GM12878 (cell line): ENCODE results near the gene ANKRD34A. TPM values are rescaled to one million over a fixed set of nuclear protein-coding genes. Genes with fewer than 3 reads are reported as not detected.

ENCODE experiments used
- ATAC-seq: fragments of 200-7000 bp; cut with Tn5 transposase; 3 replicates; pipeline ENCODE4 v1.9.1; 2020; ENCODE audit warnings: mild to moderate bottlenecking, moderate library complexity
- BruUV-seq: library from RNA; stranded (reverse); fragments of 400-500 nt; replicated peaks from 2 replicates; lab custom pipeline; 2021; lab: Mats Ljungman, UMichigan
- CTCF ChIA-PET: fragments of 300-600 bp; sonication (Branson Sonifier 250); formaldehyde crosslinking; extraction: SDS; loops from one replicate; lab custom pipeline; 2021; ENCODE audit warnings: inconsistent platforms; lab: Yijun Ruan, JAX
- POLR2A ChIA-PET: fragments of 350-600 bp; formaldehyde crosslinking; extraction: SDS; loops from one replicate; lab custom pipeline; 2021; ENCODE audit warnings: inconsistent platforms; lab: Charles Lee
- RAD21 ChIA-PET: fragments of 300-600 bp; sonication (Branson Sonifier 250); formaldehyde crosslinking; loops from one replicate; lab custom pipeline; 2023; ENCODE audit warnings: antibody characterized with exemption; ENCODE audit not compliant: unreplicated experiment; lab: Charles Lee
- SMC1A ChIA-PET: fragments of 300-600 bp; sonication (Branson Sonifier 250); formaldehyde crosslinking; loops from one replicate; lab custom pipeline; 2023; ENCODE audit not compliant: unreplicated experiment, uncharacterized antibody; lab: Charles Lee
- DNase-seq: peaks from one replicate; pipeline ENCODE4 v3.0.0-alpha.2; 2011; ENCODE audit warnings: low read depth, low spot score
- FAIRE-seq: peaks from 3 replicates; lab custom pipeline; 2011; peaks lifted over from hg19 to GRCh38; lab: Jason Lieb, UNC
- H2AFZ ChIP-seq: 2 replicates; pipeline ENCODE4 v1.6.0; 2011; ENCODE audit warnings: low read depth, low read length, control low read depth; ENCODE audit not compliant: control insufficient read depth
- H3K27ac ChIP-seq: 2 replicates; pipeline ENCODE4 v1.5.1; 2011; ENCODE audit warnings: control low read depth; ENCODE audit not compliant: control insufficient read depth, insufficient read depth
- H3K27me3 ChIP-seq, 2 experiments: replicated peaks in 1 of 2; 2 replicates each; pipeline versions ENCODE4 v1.6.0 to v1.6.1; 2011; ENCODE audit warnings: low read length in 1 of 2; ENCODE audit not compliant: control insufficient read depth in 2 of 2, insufficient read depth in 2 of 2
- H3K36me3 ChIP-seq, 2 experiments: 2 replicates each; pipeline ENCODE4 v1.5.1; 2011; ENCODE audit warnings: low read length in 1 of 2; ENCODE audit not compliant: control insufficient read depth in 2 of 2, insufficient read depth in 2 of 2
- H3K4me1 ChIP-seq: 2 replicates; pipeline ENCODE4 v1.6.1; 2011; ENCODE audit warnings: mild to moderate bottlenecking, low read length, moderate library complexity, mixed read lengths; ENCODE audit not compliant: control insufficient read depth, insufficient read depth
- H3K4me2 ChIP-seq: 2 replicates; pipeline ENCODE4 v1.6.0; 2011; ENCODE audit warnings: control low read depth; ENCODE audit not compliant: control insufficient read depth, insufficient read depth
- H3K4me3 ChIP-seq: fragments of 200-600 bp; sonication (generic); 2 replicates; pipeline ENCODE4 v1.5.1; 2016
- H3K79me2 ChIP-seq: 2 replicates; pipeline ENCODE4 v1.6.0; 2011; ENCODE audit warnings: low read length; ENCODE audit not compliant: control insufficient read depth, insufficient read depth
- H3K9ac ChIP-seq: 2 replicates; pipeline ENCODE4 v1.8.0; 2011; ENCODE audit warnings: low read length, control low read depth, mixed read lengths; ENCODE audit not compliant: control insufficient read depth, insufficient read depth
- H3K9me3 ChIP-seq: replicated peaks from 3 replicates; pipeline ENCODE4 v1.5.1; 2011; ENCODE audit warnings: mild to moderate bottlenecking, low read length; ENCODE audit not compliant: control insufficient read depth, insufficient read depth
- H4K20me1 ChIP-seq: 2 replicates; pipeline ENCODE4 v1.6.0; 2011; ENCODE audit not compliant: control insufficient read depth, insufficient read depth
- EGR1 ChIP-seq, 2 experiments: IDR thresholded peaks; 1 replicate in 1 of 2; 2 replicates in 1 of 2; pipeline ENCODE4 v1.6.1; 2011 to 2012; ENCODE audit warnings: low read depth in 2 of 2, low read length in 2 of 2, borderline replicate concordance in 1 of 2, mild to moderate bottlenecking in 1 of 2, moderate library complexity in 1 of 2
- FOS ChIP-seq: IDR thresholded peaks from 3 replicates; pipeline ENCODE4 v1.6.1; 2011; ENCODE audit warnings: borderline replicate concordance; ENCODE audit not compliant: insufficient read length; ENCODE audit errors: extremely low read depth
- HCFC1 ChIP-seq: fragments of 150-350 bp; IDR thresholded peaks from 2 replicates; pipeline ENCODE4 v1.6.1; 2014; ENCODE audit warnings: low read length
- MXI1 ChIP-seq: fragments of 150-350 bp; IDR thresholded peaks from 2 replicates; pipeline ENCODE4 v1.6.1; 2011; ENCODE audit warnings: low read depth, mild to moderate bottlenecking, inconsistent platforms, low read length, improper control_type of control experiment
- MYB ChIP-seq: fragments of 150-350 bp; IDR thresholded peaks from 2 replicates; pipeline ENCODE4 v1.6.1; 2014; ENCODE audit warnings: mild to moderate bottlenecking, low read depth, low read length, borderline replicate concordance
- NR2C1 ChIP-seq: fragments of 450-650 bp; IDR thresholded peaks from 2 replicates; pipeline ENCODE4 v1.6.1; 2017; ENCODE audit warnings: antibody characterized with exemption, mild to moderate bottlenecking, moderate library complexity
- NR2C2 ChIP-seq: IDR thresholded peaks from 2 replicates; pipeline ENCODE4 v1.6.1; 2011; ENCODE audit warnings: borderline replicate concordance, low read depth; ENCODE audit not compliant: control insufficient read depth, insufficient read length
- POU2F2 ChIP-seq: IDR thresholded peaks from 3 replicates; pipeline ENCODE4 v1.6.1; 2011; ENCODE audit warnings: low read depth, mild to moderate bottlenecking, low read length, borderline replicate concordance
- RFX5 ChIP-seq: IDR thresholded peaks from 2 replicates; pipeline ENCODE4 v1.6.1; 2011; ENCODE audit warnings: low read depth, low read length, improper control_type of control experiment
- SMARCA5 ChIP-seq: fragments of 450-650 bp; IDR thresholded peaks from 2 replicates; pipeline ENCODE4 v1.6.1; 2017; ENCODE audit warnings: mild to moderate bottlenecking
- SMC3 ChIP-seq: IDR thresholded peaks from 2 replicates; pipeline ENCODE4 v1.6.1; 2011; ENCODE audit warnings: low read length, improper control_type of control experiment, borderline replicate concordance
- STAT3 ChIP-seq: IDR thresholded peaks from 2 replicates; pipeline ENCODE4 v1.6.1; 2011; ENCODE audit warnings: low read depth, low read length, improper control_type of control experiment
- ZNF207 ChIP-seq: fragments of 450-650 bp; IDR thresholded peaks from 2 replicates; pipeline ENCODE4 v1.6.1; 2014; ENCODE audit warnings: antibody characterized with exemption, mild to moderate bottlenecking, borderline replicate concordance
- ZNF24 ChIP-seq: fragments of 450-650 bp; IDR thresholded peaks from 2 replicates; pipeline ENCODE4 v1.6.1; 2017; ENCODE audit warnings: antibody characterized with exemption, mild to moderate bottlenecking
- WGBS: methylation state at CpG from one replicate; pipeline ENCODE4 v1.1.6; 2016; ENCODE audit warnings: low lambda C conversion rate; ENCODE audit not compliant: insufficient replicate concordance, insufficient coverage; ENCODE audit errors: missing lambda C conversion rate; 5-methylcytosine and 5-hydroxymethylcytosine counted together
- in situ Hi-C: fragments of 300-500 bp; cut with MboI; formaldehyde crosslinking; loops from 9 replicates; pipeline ENCODE4 v1.14.3; 2018; ENCODE audit warnings: mixed read lengths
- intact Hi-C: fragments of 100-400 bp; cut with micrococcal nuclease; formaldehyde crosslinking; loops from one replicate; pipeline ENCODE4 v1.14.2; 2022; ENCODE audit not compliant: unreplicated experiment
- polyA plus RNA-seq, 11 experiments: library from polyadenylated mRNA; depleted of rRNA in 4 of 11; unstranded in 6 of 11; stranded (reverse) in 5 of 11; fragments of >200 nt; fragmentation: Nextera tagmentation in 4 of 11; fragmentation: Illumina TruSeq in 1 of 11; extraction: Ambion mirVana in 4 of 11; extraction: Trizol in 1 of 11; gene quantifications; 1 replicate in 1 of 11; 2 replicates in 10 of 11; pipeline versions ENCODE4 v1.2.1 to v1.2.3, GENCODE V29; 2011 to 2016; ENCODE audit warnings: inconsistent platforms in 2 of 11, missing spikeins in 2 of 11, low read depth in 1 of 11
- total RNA-seq, 4 experiments: library from RNA; depleted of rRNA in 3 of 4; stranded (reverse); fragments of >200 nt in 3 of 4; fragmentation: Illumina TruSeq in 1 of 4; extraction: Trizol in 1 of 4; gene quantifications; 2 replicates each; pipeline versions ENCODE4 v1.2.1 to v1.2.3, GENCODE V29; 2013 to 2021

Gene ANKRD34A
- total and polyA plus RNA-seq, 10 of the 15 experiments (the other 5 are each of a cell fraction or from before 2014, with no cell fraction given) = 0.40 to 3.5 (median 1.6) TPM

DNA sequence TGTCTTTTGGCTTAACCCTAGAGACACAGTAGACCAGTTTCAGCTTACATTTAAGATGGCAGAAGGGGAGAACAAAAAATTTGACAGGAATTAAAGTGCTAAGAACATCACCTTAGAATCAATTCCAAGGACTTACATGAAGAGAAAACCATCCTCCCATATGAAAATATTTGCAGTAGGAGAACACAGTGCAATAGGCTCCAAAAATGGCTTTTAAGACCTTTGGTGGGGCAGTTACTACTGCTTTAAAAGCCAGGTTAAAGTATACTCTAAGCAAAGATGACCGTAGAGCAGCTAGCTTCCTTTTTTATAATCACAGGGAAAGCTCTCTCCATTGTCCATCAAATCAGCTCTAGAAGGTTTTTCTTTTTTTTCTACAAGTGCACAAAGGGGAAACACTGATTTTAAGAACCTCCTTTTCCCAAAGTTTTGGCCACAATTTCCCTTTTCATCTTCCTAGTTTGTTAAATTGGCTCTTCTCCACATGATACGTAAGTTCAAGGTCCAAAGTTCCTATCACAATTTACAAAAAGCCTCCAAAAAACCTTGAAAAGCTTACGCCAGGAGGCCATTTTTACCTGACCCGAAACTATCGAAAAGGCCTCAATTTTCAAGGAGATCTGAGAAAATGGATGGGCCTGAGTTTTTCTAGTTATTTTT is 28.7 kb upstream of the ANKRD34A start:
- no peak for DNase-seq
- no peak overlapping the region for H3K27ac ChIP-seq
- no peak for FAIRE-seq
- RAD21 ChIA-PET = interaction anchor here (7.4 kb wide), 1 partner anchor 14 kb away, joined by 100 read pairs; no protein-coding TSS in a partner anchor
- SMC1A ChIA-PET = interaction anchor here (1.2 to 12.5 kb wide), 4 partner anchors 13 to 134 kb away, joined by 3 to 244 read pairs (median 5); partner anchors contain the start of gene PIAS3
- peaks cover 15% of the 10 kb centered on the region for H3K79me2 ChIP-seq
- no peak overlapping the region for H3K9ac ChIP-seq
- in situ Hi-C loops (no loop called here), intact Hi-C loops (no loop called here)
- no TSS peak for BruUV-seq
- CTCF ChIA-PET = interaction anchor here (1.0 to 12.2 kb wide), 4 partner anchors 13 to 101 kb away, joined by 3 to 196 read pairs (median 4); no protein-coding TSS in a partner anchor
- H3K9me3 ChIP-seq = no peaks in the 10 kb centered on the region
- TF ChIP-seq ZNF207 = no peak
- no peak for TF ChIP-seq RFX5
- no peak for TF ChIP-seq MXI1
- no peak for TF ChIP-seq HCFC1
- TF ChIP-seq STAT3 = no peak
- TF ChIP-seq SMC3 = no peak
- no peak for TF ChIP-seq SMARCA5
- TF ChIP-seq NR2C2 = no peak
- TF ChIP-seq MYB = no peak
- TF ChIP-seq FOS = no peak
- no peak for TF ChIP-seq POU2F2
- no peak for TF ChIP-seq ZNF24
- no peak for TF ChIP-seq EGR1 (IDR thresholded peaks at IDR 0.05; ENCODE audit: borderline replicate concordance in 1 of 2, low read depth in 2 of 2, low read length in 2 of 2)
- no peak for TF ChIP-seq NR2C1
- 0 out of 2 replicates have a peak overlapping the region, but pooled peaks have one; percentile 81 for H3K4me3 ChIP-seq
- no peak for ATAC-seq
- H2AFZ ChIP-seq = no peak overlapping the region
- H4K20me1 ChIP-seq = no peaks in the 10 kb centered on the region
- no peak overlapping the region for H3K4me2 ChIP-seq
- H3K36me3 ChIP-seq = peaks cover 0 to 3% of the 10 kb centered on the region in 2 experiments; a peak in 2 of 4 replicates
- H3K27me3 ChIP-seq = no peaks in the 10 kb centered on the region
- POLR2A ChIA-PET = interaction anchor here (0.7 to 7.2 kb wide), 5 partner anchors 9 to 29 kb away, joined by 3 to 61 read pairs (median 4); partner anchors contain the start of genes ANKRD34A and POLR3GL
- H3K4me1 ChIP-seq = peaks cover 10% of the 10 kb centered on the region
- 82% methylated on average over 5 of the region's 5 CpGs for WGBS
